ENCODE measurements around the gene PLCL1. TPM values are rescaled to one million over a fixed set of nuclear protein-coding genes. Genes with fewer than 3 reads are reported as not detected.
A peak's percentile ranks its signal among the peaks of the same experiment; 100 is the strongest.

Gene PLCL1
- total and polyA plus RNA-seq, 7 donors, result 4.3 to 25.4 (median 12.6) TPM

DNA sequence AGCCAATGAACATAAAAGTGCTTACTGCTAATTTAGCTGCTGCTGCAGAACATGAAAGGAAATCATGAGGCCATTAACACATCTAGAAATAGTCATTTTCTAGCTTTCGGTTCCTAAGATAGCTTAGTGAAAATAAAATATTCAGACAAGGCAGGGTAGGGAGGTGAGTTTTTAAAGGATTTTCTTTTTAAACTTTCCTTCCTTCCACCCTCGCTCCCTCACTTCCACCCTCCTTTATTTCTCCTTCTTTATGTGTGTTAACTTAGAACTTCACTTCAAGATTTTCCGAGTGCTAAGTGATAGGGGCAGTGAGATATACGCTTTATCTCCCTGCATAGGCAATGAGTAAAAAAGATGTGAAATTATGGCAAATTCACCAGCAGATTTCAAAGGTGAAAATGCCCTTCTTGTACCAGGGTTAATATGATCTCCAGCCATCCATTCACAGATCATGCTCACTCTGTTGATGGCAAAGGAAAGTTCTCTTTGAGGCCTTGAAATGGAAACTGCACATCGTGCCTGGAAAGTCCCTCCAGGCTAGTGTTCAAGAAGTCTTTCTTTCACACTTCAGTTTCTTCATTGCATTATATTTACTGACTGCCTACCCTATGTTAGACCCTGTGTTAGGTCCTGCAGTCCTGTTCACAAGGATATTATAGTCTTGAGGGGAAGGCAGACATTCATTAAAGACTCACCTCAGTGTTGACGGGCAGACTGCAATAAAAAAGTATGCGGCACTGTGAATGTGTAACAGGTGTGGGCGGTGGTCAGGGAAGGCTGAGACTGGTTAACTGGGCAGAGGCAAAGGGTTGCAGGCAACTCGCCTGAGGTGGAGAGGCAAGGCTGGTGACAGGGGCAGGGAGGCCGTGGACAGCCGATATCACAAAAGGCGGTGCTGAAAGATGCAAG lies 200.8 kb downstream of the PLCL1 start:
- Histone ChIP-seq H3K27me3 (ENCODE audit: insufficient read depth in 3 of 3, low read length in 2 of 3) (no peaks in the 10 kb centered on the region), H3K27ac (no peak overlapping the region)

DNA sequence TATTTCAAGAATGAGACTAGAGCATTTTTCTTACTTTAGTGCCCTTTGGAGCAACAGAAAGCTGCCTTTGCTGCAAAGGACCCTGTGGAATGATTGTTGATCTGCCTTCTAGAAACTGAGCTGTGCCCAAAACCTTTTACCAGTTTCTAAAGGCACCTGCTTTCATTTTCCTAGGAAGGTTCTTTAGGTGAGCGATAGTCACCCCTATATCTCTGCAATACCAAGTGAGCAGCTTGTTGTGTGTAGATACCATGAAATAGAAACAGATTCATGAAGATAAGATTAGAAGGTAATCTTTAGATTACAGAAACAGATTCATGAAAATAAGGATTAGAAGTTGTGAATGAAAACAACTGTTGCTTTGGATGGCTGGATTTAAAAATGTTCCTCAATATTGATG lies 202.3 kb downstream of the PLCL1 start:
- ATAC-seq, result no peak

More for the DNA sequence above, 200.8 kb downstream of the PLCL1 start:
- intact Hi-C loops (cut with DNase I), result no loop called here
- TF ChIP-seq, protein P1, sequence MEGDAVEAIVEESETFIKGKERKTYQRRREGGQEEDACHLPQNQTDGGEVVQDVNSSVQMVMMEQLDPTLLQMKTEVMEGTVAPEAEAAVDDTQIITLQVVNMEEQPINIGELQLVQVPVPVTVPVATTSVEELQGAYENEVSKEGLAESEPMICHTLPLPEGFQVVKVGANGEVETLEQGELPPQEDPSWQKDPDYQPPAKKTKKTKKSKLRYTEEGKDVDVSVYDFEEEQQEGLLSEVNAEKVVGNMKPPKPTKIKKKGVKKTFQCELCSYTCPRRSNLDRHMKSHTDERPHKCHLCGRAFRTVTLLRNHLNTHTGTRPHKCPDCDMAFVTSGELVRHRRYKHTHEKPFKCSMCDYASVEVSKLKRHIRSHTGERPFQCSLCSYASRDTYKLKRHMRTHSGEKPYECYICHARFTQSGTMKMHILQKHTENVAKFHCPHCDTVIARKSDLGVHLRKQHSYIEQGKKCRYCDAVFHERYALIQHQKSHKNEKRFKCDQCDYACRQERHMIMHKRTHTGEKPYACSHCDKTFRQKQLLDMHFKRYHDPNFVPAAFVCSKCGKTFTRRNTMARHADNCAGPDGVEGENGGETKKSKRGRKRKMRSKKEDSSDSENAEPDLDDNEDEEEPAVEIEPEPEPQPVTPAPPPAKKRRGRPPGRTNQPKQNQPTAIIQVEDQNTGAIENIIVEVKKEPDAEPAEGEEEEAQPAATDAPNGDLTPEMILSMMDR (IDR thresholded peaks at IDR 0.05), result no peak
- Histone ChIP-seq H3K4me1 (peaks cover 5% of the 10 kb centered on the region), H3K36me3 (ENCODE audit: insufficient read depth in 1 of 2, low read depth in 1 of 2) (no peaks in the 10 kb centered on the region), H3K4me3 (no peak overlapping the region), H3K9me3 (no peaks in the 10 kb centered on the region)
- 74 to 87% (median 82%) methylated on average over 12 of the region's 12 CpGs for WGBS, 3 donors
- peak in 2 of 4 donors; percentile 37 to 68 for ATAC-seq
- peak in 1 of 2 donors; percentile 28 for DNase-seq

GRCh38 chr2:198008230-198008629 lies 203.8 kb downstream of the PLCL1 start:
- intact Hi-C loops (cut with DNase I), result no loop called here

More for the DNA sequence above, 202.3 kb downstream of the PLCL1 start:
- intact Hi-C loops (cut with DNase I), result no loop called here
- no peaks in the 10 kb centered on the region for H3K36me3 ChIP-seq (ENCODE audit: insufficient read depth in 1 of 2, low read depth in 1 of 2)
- H3K27ac ChIP-seq, result no peak overlapping the region
- TF ChIP-seq, protein P1 (IDR thresholded peaks at IDR 0.05), result no peak
- no peaks in the 10 kb centered on the region for H3K27me3 ChIP-seq (ENCODE audit: insufficient read depth in 3 of 3, low read length in 2 of 3)
- DNase-seq, result no peak
- H3K9me3 ChIP-seq, result peaks cover 1% of the 10 kb centered on the region
- no peak overlapping the region for H3K4me3 ChIP-seq
- WGBS, 3 donors, result 88 to 94% (median 91%) methylated on average over 1 of the region's 1 CpG
- peaks cover 5% of the 10 kb centered on the region for H3K4me1 ChIP-seq

DNA sequence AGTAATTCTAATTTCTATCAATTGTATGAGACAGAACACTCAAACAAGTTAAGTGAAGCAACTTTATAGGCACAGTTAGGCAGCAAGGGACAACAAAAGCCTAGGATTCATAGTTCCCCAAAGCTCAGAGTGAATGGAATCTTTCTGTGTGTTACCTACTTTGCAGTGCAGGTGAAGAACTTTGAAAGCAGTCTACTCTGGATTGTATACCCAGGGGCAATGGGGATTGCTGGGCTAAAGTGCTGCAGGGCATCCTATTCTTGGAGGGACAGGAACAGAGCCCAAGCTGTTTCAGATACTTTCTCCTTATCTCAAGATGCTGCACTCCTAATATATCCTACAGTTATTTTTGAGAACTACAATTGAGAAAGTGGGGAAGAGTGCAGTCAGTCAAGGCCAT lies 207.6 kb downstream of the PLCL1 start:
- TF ChIP-seq, protein P1 (IDR thresholded peaks at IDR 0.05), result no peak
- H3K4me3 ChIP-seq, result no peak overlapping the region
- no peak for ATAC-seq

More at GRCh38 chr2:198008230-198008629, 203.8 kb downstream of the PLCL1 start:
- H3K27ac ChIP-seq, result no peak overlapping the region
- H3K4me1 ChIP-seq, result peaks cover 5% of the 10 kb centered on the region
- no peak overlapping the region for H3K4me3 ChIP-seq
- WGBS, 3 donors, result 63 to 95% (median 84%) methylated on average over 3 of the region's 3 CpGs
- DNase-seq (no peak), ATAC-seq (no peak)
- peaks cover 8% of the 10 kb centered on the region for H3K9me3 ChIP-seq
- no peaks in the 10 kb centered on the region for H3K36me3 ChIP-seq (ENCODE audit: insufficient read depth in 1 of 2, low read depth in 1 of 2)
- H3K27me3 ChIP-seq (ENCODE audit: insufficient read depth in 3 of 3, low read length in 2 of 3), result no peaks in the 10 kb centered on the region
- TF ChIP-seq, protein P1 (IDR thresholded peaks at IDR 0.05), result no peak

More for the DNA sequence above, 207.6 kb downstream of the PLCL1 start:
- H3K36me3 ChIP-seq (ENCODE audit: insufficient read depth in 1 of 2, low read depth in 1 of 2), result no peaks in the 10 kb centered on the region
- H3K9me3 ChIP-seq, result peaks cover 8% of the 10 kb centered on the region
- intact Hi-C loops (cut with DNase I), result no loop called here
- no peak overlapping the region for H3K27ac ChIP-seq
- no peak for DNase-seq
- peaks cover 11% of the 10 kb centered on the region for H3K4me1 ChIP-seq
- H3K27me3 ChIP-seq (ENCODE audit: insufficient read depth in 3 of 3, low read length in 2 of 3), result no peaks in the 10 kb centered on the region
